ENCODE data around the gene C13orf42.
A peak's percentile ranks its signal among the peaks of the same experiment; 100 is the strongest.

The C13orf42 gene

DNA sequence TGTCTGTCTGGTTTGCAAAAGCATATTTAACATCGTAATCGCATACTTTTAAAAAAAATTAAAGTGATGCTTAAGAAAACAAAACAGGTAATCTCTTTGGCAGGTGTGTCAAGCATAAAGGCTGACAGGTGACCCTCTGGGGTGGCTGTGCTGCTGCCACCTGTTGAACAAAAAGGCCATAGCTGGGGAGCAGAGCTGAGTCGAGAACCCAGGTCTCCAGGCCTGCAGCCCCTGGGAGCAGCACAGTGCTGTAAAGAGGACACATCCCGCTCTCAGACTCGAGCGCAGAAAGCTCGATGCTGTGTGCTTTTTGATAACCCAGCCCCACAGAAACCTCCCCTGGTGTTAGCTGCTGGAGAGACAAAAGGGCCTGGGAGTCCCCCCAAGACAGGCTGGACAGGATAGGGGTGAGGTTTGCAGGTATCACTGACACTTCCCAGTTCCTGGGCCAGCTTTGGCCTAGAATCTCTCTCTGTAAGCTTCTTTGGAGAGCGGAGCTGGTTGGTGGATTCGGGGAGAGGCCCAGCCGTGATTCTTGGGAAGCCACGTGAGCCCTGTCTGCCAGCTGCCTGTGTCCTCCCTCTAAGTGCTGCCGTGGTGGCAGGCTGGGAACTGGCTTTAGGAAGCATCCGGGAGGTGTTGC lies 66.9 kb downstream of the C13orf42 start:
- ChIA-PET POLR2A (no interaction called here), CTCF (interaction anchor here (0.8 to 2.6 kb wide), 6 partner anchors 10 to 384 kb away, joined by 3 to 16 read pairs (median 5); no protein-coding TSS in a partner anchor)
- 98% methylated on average over 8 of the region's 13 CpGs for WGBS (ENCODE audit: insufficient coverage)
- Histone ChIP-seq H3K4me1 (ENCODE audit: control extremely low read depth in 1 of 4, control insufficient read depth in 4 of 4, insufficient read depth in 4 of 4, low read length in 3 of 4) (peaks cover 0 to 11% (median 8%) of the 10 kb centered on the region in 4 experiments), H3K27me3 (replicated peaks in 2 of 5; ENCODE audit: control insufficient read depth in 4 of 5, insufficient read depth in 5 of 5, low read length in 4 of 5) (no peaks in the 10 kb centered on the region), H3K4me3 (ENCODE audit: control insufficient read depth in 1 of 7, extremely low read depth in 1 of 7, insufficient read depth in 4 of 7, low read depth in 2 of 7, low read length in 6 of 7) (no peak overlapping the region), H3K36me3 (ENCODE audit: control insufficient read depth in 4 of 4, insufficient read depth in 4 of 4, low read length in 3 of 4) (no peaks in the 10 kb centered on the region), H3K9me3 (ENCODE audit: control extremely low read depth in 1 of 5, control insufficient read depth in 4 of 5, insufficient read depth in 2 of 5, low read depth in 1 of 5, low read length in 4 of 5) (no peaks in the 10 kb centered on the region), H3K27ac (ENCODE audit: insufficient read depth in 1 of 2, low read depth in 1 of 2, low read length in 2 of 2, poor library complexity in 1 of 2, severe bottlenecking in 2 of 2) (no peak overlapping the region)
- DNase-seq: no peak

- WGBS (ENCODE audit: insufficient coverage): 98% methylated on average over 5 of the region's 5 CpGs
- ChIA-PET CTCF (interaction anchor here (1.2 to 2.6 kb wide), 4 partner anchors 11 to 54 kb away, joined by 3 to 16 read pairs (median 6); no protein-coding TSS in a partner anchor), POLR2A (no interaction called here)
- H3K36me3 ChIP-seq (ENCODE audit: control insufficient read depth in 4 of 4, insufficient read depth in 4 of 4, low read length in 3 of 4): no peaks in the 10 kb centered on the region
- no peaks in the 10 kb centered on the region for H3K9me3 ChIP-seq (ENCODE audit: control extremely low read depth in 1 of 5, control insufficient read depth in 4 of 5, insufficient read depth in 2 of 5, low read depth in 1 of 5, low read length in 4 of 5)
- peaks cover 0 to 11% (median 8%) of the 10 kb centered on the region in 4 experiments for H3K4me1 ChIP-seq (ENCODE audit: control extremely low read depth in 1 of 4, control insufficient read depth in 4 of 4, insufficient read depth in 4 of 4, low read length in 3 of 4)
- no peak for DNase-seq
- H3K27ac ChIP-seq (ENCODE audit: insufficient read depth in 1 of 2, low read depth in 1 of 2, low read length in 2 of 2, poor library complexity in 1 of 2, severe bottlenecking in 2 of 2): no peak overlapping the region
- H3K4me3 ChIP-seq (ENCODE audit: control insufficient read depth in 1 of 7, extremely low read depth in 1 of 7, insufficient read depth in 4 of 7, low read depth in 2 of 7, low read length in 6 of 7): no peak overlapping the region
- H3K27me3 ChIP-seq (replicated peaks in 2 of 5; ENCODE audit: control insufficient read depth in 4 of 5, insufficient read depth in 5 of 5, low read length in 4 of 5): no peaks in the 10 kb centered on the region
Measured at GRCh38 chr13:51043310-51043709, 67.8 kb downstream of the C13orf42 start.

- no peak for DNase-seq
- H3K27ac ChIP-seq (ENCODE audit: insufficient read depth in 1 of 2, low read depth in 1 of 2, low read length in 2 of 2, poor library complexity in 1 of 2, severe bottlenecking in 2 of 2): no peak overlapping the region
- ChIA-PET CTCF (interaction anchor here (1.4 to 1.9 kb wide), 2 partner anchors 13 to 49 kb away, joined by 3 to 6 read pairs; no protein-coding TSS in a partner anchor), POLR2A (no interaction called here)
- no peaks in the 10 kb centered on the region for H3K9me3 ChIP-seq (ENCODE audit: control extremely low read depth in 1 of 5, control insufficient read depth in 4 of 5, insufficient read depth in 2 of 5, low read depth in 1 of 5, low read length in 4 of 5)
- no peak overlapping the region for H3K4me3 ChIP-seq (ENCODE audit: control insufficient read depth in 1 of 7, extremely low read depth in 1 of 7, insufficient read depth in 4 of 7, low read depth in 2 of 7, low read length in 6 of 7)
- H3K27me3 ChIP-seq (replicated peaks in 2 of 5; ENCODE audit: control insufficient read depth in 4 of 5, insufficient read depth in 5 of 5, low read length in 4 of 5): no peaks in the 10 kb centered on the region
- H3K4me1 ChIP-seq (ENCODE audit: control extremely low read depth in 1 of 4, control insufficient read depth in 4 of 4, insufficient read depth in 4 of 4, low read length in 3 of 4): peaks cover 0 to 15% (median 9%) of the 10 kb centered on the region in 4 experiments
- H3K36me3 ChIP-seq (ENCODE audit: control insufficient read depth in 4 of 4, insufficient read depth in 4 of 4, low read length in 3 of 4): no peaks in the 10 kb centered on the region
- 93% methylated on average over 4 of the region's 5 CpGs for WGBS (ENCODE audit: insufficient coverage)
Measured at GRCh38 chr13:51041710-51042109, 69.4 kb downstream of the C13orf42 start.

DNA sequence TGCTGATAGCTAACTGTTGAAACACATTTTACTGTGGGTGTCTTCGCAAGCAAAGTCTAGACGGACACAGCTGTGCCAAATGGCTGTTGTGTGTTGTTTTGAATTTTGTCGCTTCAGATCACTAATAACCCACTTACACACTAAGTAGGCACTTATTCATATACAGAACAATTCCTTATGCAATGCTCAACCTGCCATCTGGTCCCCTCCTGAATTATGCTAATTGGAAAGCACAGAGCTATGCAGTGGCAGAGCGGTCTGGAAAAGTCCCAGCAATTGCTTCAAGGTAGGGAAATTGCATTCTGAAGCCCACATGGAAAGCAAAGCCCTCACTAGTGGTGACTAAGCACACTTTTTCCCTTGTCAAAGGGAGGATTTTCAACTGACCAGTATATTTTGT lies 69.9 kb downstream of the C13orf42 start:
- DNase-seq: no peak
- no peaks in the 10 kb centered on the region for H3K9me3 ChIP-seq (ENCODE audit: control extremely low read depth in 1 of 5, control insufficient read depth in 4 of 5, insufficient read depth in 2 of 5, low read depth in 1 of 5, low read length in 4 of 5)
- no peaks in the 10 kb centered on the region for H3K27me3 ChIP-seq (replicated peaks in 2 of 5; ENCODE audit: control insufficient read depth in 4 of 5, insufficient read depth in 5 of 5, low read length in 4 of 5)
- H3K4me3 ChIP-seq (ENCODE audit: control insufficient read depth in 1 of 7, extremely low read depth in 1 of 7, insufficient read depth in 4 of 7, low read depth in 2 of 7, low read length in 6 of 7): no peak overlapping the region
- CTCF ChIA-PET: no interaction called here
- POLR2A ChIA-PET: no interaction called here
- WGBS (ENCODE audit: insufficient coverage): 94% methylated on average over 4 of the region's 4 CpGs
- H3K4me1 ChIP-seq (ENCODE audit: control extremely low read depth in 1 of 4, control insufficient read depth in 4 of 4, insufficient read depth in 4 of 4, low read length in 3 of 4): peaks cover 0 to 18% (median 14%) of the 10 kb centered on the region in 4 experiments
- no peaks in the 10 kb centered on the region for H3K36me3 ChIP-seq (ENCODE audit: control insufficient read depth in 4 of 4, insufficient read depth in 4 of 4, low read length in 3 of 4)
- H3K27ac ChIP-seq (ENCODE audit: insufficient read depth in 1 of 2, low read depth in 1 of 2, low read length in 2 of 2, poor library complexity in 1 of 2, severe bottlenecking in 2 of 2): no peak overlapping the region

GRCh38 chr13:51040431-51040830 lies 70.6 kb downstream of the C13orf42 start:
- WGBS (ENCODE audit: insufficient coverage): 86% methylated on average over 7 of the region's 7 CpGs
- no peak for DNase-seq
- CTCF ChIA-PET: no interaction called here
- H3K27me3 ChIP-seq (replicated peaks in 2 of 5; ENCODE audit: control insufficient read depth in 4 of 5, insufficient read depth in 5 of 5, low read length in 4 of 5): no peaks in the 10 kb centered on the region
- no peak overlapping the region for H3K27ac ChIP-seq (ENCODE audit: insufficient read depth in 1 of 2, low read depth in 1 of 2, low read length in 2 of 2, poor library complexity in 1 of 2, severe bottlenecking in 2 of 2)
- no peak overlapping the region for H3K4me3 ChIP-seq (ENCODE audit: control insufficient read depth in 1 of 7, extremely low read depth in 1 of 7, insufficient read depth in 4 of 7, low read depth in 2 of 7, low read length in 6 of 7)
- no peaks in the 10 kb centered on the region for H3K9me3 ChIP-seq (ENCODE audit: control extremely low read depth in 1 of 5, control insufficient read depth in 4 of 5, insufficient read depth in 2 of 5, low read depth in 1 of 5, low read length in 4 of 5)
- H3K36me3 ChIP-seq (ENCODE audit: control insufficient read depth in 4 of 4, insufficient read depth in 4 of 4, low read length in 3 of 4): no peaks in the 10 kb centered on the region
- POLR2A ChIA-PET: interaction anchor here (0.5 kb wide), 1 partner anchor 183 kb away, joined by 4 read pairs; no protein-coding TSS in a partner anchor
- peaks cover 1 to 19% (median 13%) of the 10 kb centered on the region in 4 experiments for H3K4me1 ChIP-seq (ENCODE audit: control extremely low read depth in 1 of 4, control insufficient read depth in 4 of 4, insufficient read depth in 4 of 4, low read length in 3 of 4)

- peaks cover 3 to 23% (median 16%) of the 10 kb centered on the region in 4 experiments for H3K4me1 ChIP-seq (ENCODE audit: control extremely low read depth in 1 of 4, control insufficient read depth in 4 of 4, insufficient read depth in 4 of 4, low read length in 3 of 4)
- peak in 2 of 3 donors; percentile 44 to 56 for DNase-seq
- H3K27me3 ChIP-seq (replicated peaks in 2 of 5; ENCODE audit: control insufficient read depth in 4 of 5, insufficient read depth in 5 of 5, low read length in 4 of 5): no peaks in the 10 kb centered on the region
- POLR2A ChIA-PET: no interaction called here
- peak overlapping the region in 1 of 7 experiments; percentile 36 for H3K4me3 ChIP-seq (ENCODE audit: control insufficient read depth in 1 of 7, extremely low read depth in 1 of 7, insufficient read depth in 4 of 7, low read depth in 2 of 7, low read length in 6 of 7)
- H3K36me3 ChIP-seq (ENCODE audit: control insufficient read depth in 4 of 4, insufficient read depth in 4 of 4, low read length in 3 of 4): no peaks in the 10 kb centered on the region
- CTCF ChIA-PET: interaction anchor here (1.0 to 1.7 kb wide), 5 partner anchors 11 to 46 kb away, joined by 3 to 6 read pairs (median 4); no protein-coding TSS in a partner anchor
- H3K27ac ChIP-seq (ENCODE audit: insufficient read depth in 1 of 2, low read depth in 1 of 2, low read length in 2 of 2, poor library complexity in 1 of 2, severe bottlenecking in 2 of 2): peak overlapping the region in 1 of 2 experiments; percentile 61
- WGBS (ENCODE audit: insufficient coverage): no CpG with 5 or more reads among the region's 2 CpGs
- no peaks in the 10 kb centered on the region for H3K9me3 ChIP-seq (ENCODE audit: control extremely low read depth in 1 of 5, control insufficient read depth in 4 of 5, insufficient read depth in 2 of 5, low read depth in 1 of 5, low read length in 4 of 5)
Measured at GRCh38 chr13:51036418-51036817, 74.7 kb downstream of the C13orf42 start.

DNA sequence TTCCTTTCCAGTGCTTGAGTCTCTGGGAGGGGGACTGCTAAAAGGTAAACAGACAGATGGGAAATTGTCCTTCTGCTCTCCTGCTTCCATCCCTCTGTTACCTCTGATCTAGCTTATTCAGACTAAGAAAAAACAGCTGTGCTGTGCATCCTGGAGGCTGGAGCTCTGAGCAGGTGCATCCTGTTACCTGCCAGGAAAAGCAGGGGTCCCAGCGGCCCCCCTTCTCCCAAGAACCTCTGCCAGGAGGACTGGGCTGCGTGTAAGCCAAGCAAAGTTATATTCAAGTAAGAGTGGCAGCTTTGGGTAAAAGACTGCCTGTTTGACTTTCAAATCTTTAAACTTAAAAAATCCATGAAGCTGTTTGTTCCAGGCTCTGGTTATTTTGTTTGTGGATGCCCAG lies 75.1 kb downstream of the C13orf42 start:
- H3K4me1 ChIP-seq (ENCODE audit: control extremely low read depth in 1 of 4, control insufficient read depth in 4 of 4, insufficient read depth in 4 of 4, low read length in 3 of 4): peaks cover 3 to 23% (median 16%) of the 10 kb centered on the region in 4 experiments
- H3K9me3 ChIP-seq (ENCODE audit: control extremely low read depth in 1 of 5, control insufficient read depth in 4 of 5, insufficient read depth in 2 of 5, low read depth in 1 of 5, low read length in 4 of 5): no peaks in the 10 kb centered on the region
- peak overlapping the region in 3 of 7 experiments; percentile 17 to 36 (median 29) for H3K4me3 ChIP-seq (ENCODE audit: control insufficient read depth in 1 of 7, extremely low read depth in 1 of 7, insufficient read depth in 4 of 7, low read depth in 2 of 7, low read length in 6 of 7)
- H3K36me3 ChIP-seq (ENCODE audit: control insufficient read depth in 4 of 4, insufficient read depth in 4 of 4, low read length in 3 of 4): no peaks in the 10 kb centered on the region
- POLR2A ChIA-PET: no interaction called here
- no CpG with 5 or more reads among the region's 2 CpGs for WGBS (ENCODE audit: insufficient coverage)
- peak overlapping the region in 1 of 2 experiments; percentile 61 for H3K27ac ChIP-seq (ENCODE audit: insufficient read depth in 1 of 2, low read depth in 1 of 2, low read length in 2 of 2, poor library complexity in 1 of 2, severe bottlenecking in 2 of 2)
- CTCF ChIA-PET: interaction anchor here (1.0 to 1.7 kb wide), 6 partner anchors 10 to 46 kb away, joined by 3 to 6 read pairs (median 4); no protein-coding TSS in a partner anchor
- no peaks in the 10 kb centered on the region for H3K27me3 ChIP-seq (replicated peaks in 2 of 5; ENCODE audit: control insufficient read depth in 4 of 5, insufficient read depth in 5 of 5, low read length in 4 of 5)
- DNase-seq: peak in 2 of 3 donors; percentile 48 to 58

Data from common myeloid progenitor, CD34-positive (primary cell).